ENCODE data around the gene AAK1. TPM values are rescaled to one million over a fixed set of nuclear protein-coding genes. Genes with fewer than 3 reads are reported as not detected.
"Not testable (repeated sequence)": the region's sequence is repeated elsewhere in the genome, so short reads cannot be mapped to it uniquely, and the experiment has no call there.

AAK1 gene
- total RNA-seq, 2 donors from 2014 or later: 55.2 to 77.9 TPM

- H3K4me3 ChIP-seq: no peak overlapping the region
- H3K27me3 ChIP-seq (replicated peaks; ENCODE audit: insufficient read depth): no peaks in the 10 kb centered on the region
- no peak overlapping the region for H3K27ac ChIP-seq
- no peak for TF ChIP-seq CTCF (IDR thresholded peaks at IDR 0.05)
- ATAC-seq (ENCODE audit: insufficient number of reproducible peaks, low FRiP score, low read depth): no peak
- H3K9me3 ChIP-seq: no peaks in the 10 kb centered on the region
- DNase-seq (ENCODE audit: low spot score): no peak
- no peaks in the 10 kb centered on the region for H3K36me3 ChIP-seq
- H3K4me1 ChIP-seq (ENCODE audit: control insufficient read depth in 1 of 2, low read depth in 2 of 2): peaks cover 17 to 34% of the 10 kb centered on the region in 2 donors
These were observed 65.4 kb downstream of the AAK1 start for GRCh38 chr2:69578198-69578540.

GRCh38 chr2:69577467-69578197 is 65.9 kb downstream of the AAK1 start:
- no peaks in the 10 kb centered on the region for H3K36me3 ChIP-seq
- H3K27me3 ChIP-seq (replicated peaks; ENCODE audit: insufficient read depth): no peaks in the 10 kb centered on the region
- H3K4me3 ChIP-seq: no peak overlapping the region
- H3K9me3 ChIP-seq: no peaks in the 10 kb centered on the region
- H3K27ac ChIP-seq: no peak overlapping the region
- no peak for TF ChIP-seq CTCF (IDR thresholded peaks at IDR 0.05)
- no peak for ATAC-seq (ENCODE audit: insufficient number of reproducible peaks, low FRiP score, low read depth)
- DNase-seq (ENCODE audit: low spot score): no peak
- H3K4me1 ChIP-seq (ENCODE audit: control insufficient read depth in 1 of 2, low read depth in 2 of 2): peaks cover 15 to 34% of the 10 kb centered on the region in 2 donors

GRCh38 chr2:69576880-69577279 is 66.7 kb downstream of the AAK1 start:
- Histone ChIP-seq H3K27ac (no peak overlapping the region), H3K4me3 (no peak overlapping the region), H3K4me1 (ENCODE audit: control insufficient read depth in 1 of 2, low read depth in 2 of 2) (peaks cover 19 to 34% of the 10 kb centered on the region in 2 donors), H3K27me3 (replicated peaks; ENCODE audit: insufficient read depth) (no peaks in the 10 kb centered on the region), H3K9me3 (no peaks in the 10 kb centered on the region), H3K36me3 (no peaks in the 10 kb centered on the region)
- TF ChIP-seq CTCF (IDR thresholded peaks at IDR 0.05): no peak
- DNase-seq (ENCODE audit: low spot score): no peak
- ATAC-seq (ENCODE audit: insufficient number of reproducible peaks, low FRiP score, low read depth): no peak

- no peak overlapping the region for H3K27ac ChIP-seq
- no peaks in the 10 kb centered on the region for H3K9me3 ChIP-seq
- no peak for TF ChIP-seq CTCF (IDR thresholded peaks at IDR 0.05)
- no peaks in the 10 kb centered on the region for H3K27me3 ChIP-seq (replicated peaks; ENCODE audit: insufficient read depth)
- H3K36me3 ChIP-seq: no peaks in the 10 kb centered on the region
- H3K4me3 ChIP-seq: no peak overlapping the region
- H3K4me1 ChIP-seq (ENCODE audit: control insufficient read depth in 1 of 2, low read depth in 2 of 2): peaks cover 23 to 37% of the 10 kb centered on the region in 2 donors
- ATAC-seq (ENCODE audit: insufficient number of reproducible peaks, low FRiP score, low read depth) (no peak), DNase-seq (ENCODE audit: low spot score) (no peak)
These were observed 67.6 kb downstream of the AAK1 start for GRCh38 chr2:69575926-69576325.

- H3K27ac ChIP-seq; H3K27me3 ChIP-seq (replicated peaks; ENCODE audit: insufficient read depth); ATAC-seq (ENCODE audit: insufficient number of reproducible peaks, low FRiP score, low read depth); H3K9me3 ChIP-seq; H3K36me3 ChIP-seq; DNase-seq (ENCODE audit: low spot score); H3K4me3 ChIP-seq: not testable (repeated sequence)
- H3K4me1 ChIP-seq (ENCODE audit: control insufficient read depth in 1 of 2, low read depth in 2 of 2): peaks cover 25 to 43% of the 10 kb centered on the region in 2 donors
These were observed 68.2 kb downstream of the AAK1 start for GRCh38 chr2:69575371-69575770.

- Histone ChIP-seq H3K27me3 (replicated peaks; ENCODE audit: insufficient read depth) (no peaks in the 10 kb centered on the region), H3K9me3 (no peaks in the 10 kb centered on the region), H3K27ac (peak overlapping the region; percentile 57 to 72), H3K4me1 (ENCODE audit: control insufficient read depth in 1 of 2, low read depth in 2 of 2) (peaks cover 23 to 52% of the 10 kb centered on the region in 2 donors), H3K4me3 (peak overlapping the region; percentile 58), H3K36me3 (no peaks in the 10 kb centered on the region)
- DNase-seq (ENCODE audit: low spot score) (no peak), ATAC-seq (ENCODE audit: insufficient number of reproducible peaks, low FRiP score, low read depth) (peak; percentile 33)
- TF ChIP-seq CTCF (IDR thresholded peaks at IDR 0.05): no peak
These were observed 70.9 kb downstream of the AAK1 start for GRCh38 chr2:69572641-69573040.

Measured in thoracic aorta (tissue), 2 donors.